AG04450 (cell line): ENCODE data around the gene CSE1L. TPM values are rescaled to one million over a fixed set of nuclear protein-coding genes. Genes with fewer than 3 reads are reported as not detected.

Source experiments
- CTCF ChIA-PET: fragments of 300-600, 350-600 bp; formaldehyde crosslinking; extraction: SDS; loops from one replicate; lab custom pipeline; 2022; ENCODE audit warnings: antibody characterized with exemption, inconsistent platforms; lab: Charles Lee
- POLR2A ChIA-PET: fragments of 350-600 bp; formaldehyde crosslinking; extraction: SDS; loops from one replicate; lab custom pipeline; 2021; ENCODE audit warnings: antibody characterized with exemption, inconsistent platforms; lab: Yijun Ruan, JAX
- DNase-seq: peaks from one replicate; pipeline ENCODE4 v3.0.0-alpha.2; 2011; ENCODE audit warnings: low read depth, low spot score
- H3K27ac ChIP-seq: one replicate; pipeline ENCODE4 v1.5.1; 2012; ENCODE audit warnings: low read depth, low read length, control low read depth
- H3K27me3 ChIP-seq: one replicate; pipeline ENCODE4 v1.6.0; 2012; ENCODE audit warnings: low read length; ENCODE audit not compliant: control insufficient read depth, insufficient read depth
- H3K4me3 ChIP-seq: 2 replicates; pipeline ENCODE4 v1.5.1; 2011; ENCODE audit warnings: mild to moderate bottlenecking, low read depth, low read length, control low read depth
- H3K9me3 ChIP-seq: 2 replicates; pipeline ENCODE4 v1.5.1; 2012; ENCODE audit warnings: low read length; ENCODE audit not compliant: control insufficient read depth, insufficient read depth
- polyA plus RNA-seq: library from polyadenylated mRNA; depleted of rRNA; stranded (reverse); fragments of >200 nt; gene quantifications from 2 replicates; pipeline ENCODE4 v1.2.3, GENCODE V29; 2011
- TF ChIP-seq, protein P1 (sequence below): IDR thresholded peaks from 2 replicates; pipeline ENCODE4 v1.5.1; 2011; ENCODE audit warnings: low read depth, low read length, control low read depth, inconsistent platforms

Gene CSE1L
- polyA plus RNA-seq, 1 experiment, result 49.3 TPM

- Histone ChIP-seq H3K27me3 (no peaks in the 10 kb centered on the region), H3K27ac (no peak overlapping the region), H3K9me3 (no peaks in the 10 kb centered on the region), H3K4me3 (no peak overlapping the region)
- DNase-seq, result no peak
- ChIA-PET POLR2A (no interaction called here), CTCF (no interaction called here)
- TF ChIP-seq, protein P1, sequence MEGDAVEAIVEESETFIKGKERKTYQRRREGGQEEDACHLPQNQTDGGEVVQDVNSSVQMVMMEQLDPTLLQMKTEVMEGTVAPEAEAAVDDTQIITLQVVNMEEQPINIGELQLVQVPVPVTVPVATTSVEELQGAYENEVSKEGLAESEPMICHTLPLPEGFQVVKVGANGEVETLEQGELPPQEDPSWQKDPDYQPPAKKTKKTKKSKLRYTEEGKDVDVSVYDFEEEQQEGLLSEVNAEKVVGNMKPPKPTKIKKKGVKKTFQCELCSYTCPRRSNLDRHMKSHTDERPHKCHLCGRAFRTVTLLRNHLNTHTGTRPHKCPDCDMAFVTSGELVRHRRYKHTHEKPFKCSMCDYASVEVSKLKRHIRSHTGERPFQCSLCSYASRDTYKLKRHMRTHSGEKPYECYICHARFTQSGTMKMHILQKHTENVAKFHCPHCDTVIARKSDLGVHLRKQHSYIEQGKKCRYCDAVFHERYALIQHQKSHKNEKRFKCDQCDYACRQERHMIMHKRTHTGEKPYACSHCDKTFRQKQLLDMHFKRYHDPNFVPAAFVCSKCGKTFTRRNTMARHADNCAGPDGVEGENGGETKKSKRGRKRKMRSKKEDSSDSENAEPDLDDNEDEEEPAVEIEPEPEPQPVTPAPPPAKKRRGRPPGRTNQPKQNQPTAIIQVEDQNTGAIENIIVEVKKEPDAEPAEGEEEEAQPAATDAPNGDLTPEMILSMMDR, result no peak
These were observed 60.2 kb downstream of the CSE1L start for GRCh38 chr20:49106328-49106727.

- POLR2A ChIA-PET, result interaction anchor here (0.6 kb wide), 1 partner anchor 120 kb away, joined by 7 read pairs; no protein-coding TSS in a partner anchor
- DNase-seq, result no peak
- CTCF ChIA-PET, result no interaction called here
- TF ChIP-seq, protein P1, result no peak
- no peaks in the 10 kb centered on the region for H3K9me3 ChIP-seq
- H3K27me3 ChIP-seq, result no peaks in the 10 kb centered on the region
- no peak overlapping the region for H3K27ac ChIP-seq
- no peak overlapping the region for H3K4me3 ChIP-seq
These were observed 64.9 kb downstream of the CSE1L start for GRCh38 chr20:49110767-49111694.

DNA sequence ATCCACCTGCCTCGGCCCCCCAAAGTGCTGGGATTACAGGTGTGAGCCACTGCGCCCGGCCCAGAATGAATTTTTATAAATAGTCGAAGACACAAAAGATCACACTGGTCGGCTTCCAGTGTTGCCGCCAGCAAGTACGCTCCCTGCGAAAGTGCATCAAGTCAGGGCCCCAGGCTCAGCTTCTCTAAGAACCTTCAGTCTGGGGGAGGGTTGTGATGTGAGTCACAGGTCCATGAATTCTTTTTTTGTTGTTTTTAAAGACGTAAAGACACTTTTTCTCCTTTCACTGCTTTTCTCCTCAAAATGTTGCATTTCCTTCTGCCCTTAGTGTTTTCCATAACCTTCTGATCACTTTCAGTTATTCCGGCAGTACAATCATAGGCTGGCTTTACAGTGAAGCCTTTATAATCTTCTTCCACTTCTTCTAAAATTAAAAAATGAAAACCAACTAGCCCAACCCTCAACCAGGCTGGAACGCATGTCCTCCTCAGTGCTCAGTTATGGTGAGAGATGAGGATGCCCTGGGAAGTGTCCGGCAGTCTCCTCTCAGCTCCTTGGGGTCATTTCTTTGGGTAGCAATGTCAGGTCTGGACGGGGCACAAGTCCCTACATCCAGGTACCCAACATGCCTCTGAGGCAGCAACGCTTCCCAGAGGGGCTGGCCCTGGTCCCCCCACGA is 66.6 kb downstream of the CSE1L start:
- ChIA-PET CTCF (no interaction called here), POLR2A (no interaction called here)
- no peaks in the 10 kb centered on the region for H3K27me3 ChIP-seq
- no peaks in the 10 kb centered on the region for H3K9me3 ChIP-seq
- H3K4me3 ChIP-seq, result no peak overlapping the region
- no peak overlapping the region for H3K27ac ChIP-seq
- DNase-seq, result no peak
- TF ChIP-seq, protein P1, result no peak

- Histone ChIP-seq H3K27ac (peak overlapping the region; percentile 31), H3K27me3 (no peaks in the 10 kb centered on the region), H3K9me3 (no peaks in the 10 kb centered on the region), H3K4me3 (no peak overlapping the region)
- TF ChIP-seq, protein P1, result peak; percentile 29; the same call in 1 of the 2 replicates
- ChIA-PET POLR2A (no interaction called here), CTCF (no interaction called here)
- peak; percentile 34 for DNase-seq
These were observed 69.5 kb downstream of the CSE1L start for GRCh38 chr20:49115564-49115963.
